NCI-H345 (cell line): ENCODE measurements around the gene FBXO38.
"Not testable (repeated sequence)": the region's sequence is repeated elsewhere in the genome, so short reads cannot be mapped to it uniquely, and the experiment has no call there.

Experiments used
- DNase-seq: peaks from one replicate; lab custom pipeline; 2025; lab: John Stamatoyannopoulos, UW

Gene FBXO38

DNA sequence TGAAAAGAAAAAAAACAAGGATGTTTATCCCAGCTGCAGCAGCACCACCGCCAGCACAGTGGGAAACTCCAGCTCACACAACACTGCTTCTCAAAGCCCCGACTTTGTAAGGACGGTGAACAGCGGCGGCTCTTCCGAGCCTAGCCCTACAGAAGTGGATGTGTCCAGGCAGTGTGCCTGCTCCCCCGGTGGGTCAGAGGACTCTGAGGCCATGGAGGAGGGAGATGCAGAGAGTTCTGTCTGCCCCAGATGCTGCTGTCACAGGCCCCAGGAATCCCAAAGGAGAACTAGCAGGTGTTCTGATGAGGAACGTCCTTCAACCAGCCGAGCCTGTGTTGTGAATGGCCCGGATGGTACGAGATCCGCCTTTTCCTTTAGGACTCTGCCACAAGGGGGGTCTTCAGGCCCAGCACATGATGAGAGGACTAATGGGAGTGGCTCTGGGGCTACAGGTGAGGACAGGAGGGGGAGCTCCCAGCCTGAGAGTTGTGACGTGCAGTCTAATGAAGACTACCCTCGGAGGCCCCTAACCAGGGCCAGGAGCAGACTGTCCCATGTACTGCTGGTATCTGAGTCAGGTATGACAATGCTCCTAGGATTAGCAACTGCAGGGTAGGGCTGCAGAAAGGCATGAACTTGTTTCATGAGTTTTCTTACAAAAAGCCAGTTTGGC, 43.7 kb downstream of the FBXO38 start:
- no peak for DNase-seq

DNA sequence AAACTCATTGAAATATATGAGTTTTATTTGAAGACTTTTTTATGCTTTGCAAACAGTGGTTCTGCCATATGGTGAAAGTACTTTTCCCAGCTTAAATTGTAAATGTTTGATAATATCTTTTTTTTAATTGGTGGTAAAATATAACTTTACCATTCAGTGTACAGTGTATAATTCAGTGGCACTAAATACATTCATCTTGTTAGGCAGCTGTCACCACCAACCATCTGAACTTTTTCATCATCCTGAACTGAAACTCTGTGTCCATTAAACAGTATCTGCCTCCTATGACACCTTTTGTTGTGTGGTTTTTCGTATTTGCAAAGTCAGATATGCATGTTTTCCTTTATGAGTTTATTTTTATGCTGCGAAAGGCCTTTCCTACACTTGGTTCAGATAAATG, 45.1 kb downstream of the FBXO38 start:
- no peak for DNase-seq

DNA sequence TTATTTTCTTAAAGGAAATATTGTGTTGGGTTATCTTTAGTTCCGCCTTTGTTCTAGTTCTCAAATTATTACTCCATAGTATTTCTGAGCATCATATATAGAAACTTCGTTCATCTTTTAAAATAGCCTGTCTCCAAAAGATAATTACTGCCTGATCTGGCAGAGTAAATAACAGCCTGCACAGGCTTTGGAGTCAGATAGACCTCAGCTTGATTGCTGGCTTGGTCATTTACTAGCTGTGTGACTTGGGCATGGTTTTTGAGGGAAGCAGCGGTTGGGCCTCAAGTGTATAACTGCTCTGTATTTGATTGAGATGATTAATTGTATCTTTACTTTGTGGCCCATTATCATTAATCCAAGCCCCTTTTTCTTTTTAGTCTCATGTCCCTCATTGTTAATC, 50.1 kb downstream of the FBXO38 start:
- DNase-seq, result no peak

DNA sequence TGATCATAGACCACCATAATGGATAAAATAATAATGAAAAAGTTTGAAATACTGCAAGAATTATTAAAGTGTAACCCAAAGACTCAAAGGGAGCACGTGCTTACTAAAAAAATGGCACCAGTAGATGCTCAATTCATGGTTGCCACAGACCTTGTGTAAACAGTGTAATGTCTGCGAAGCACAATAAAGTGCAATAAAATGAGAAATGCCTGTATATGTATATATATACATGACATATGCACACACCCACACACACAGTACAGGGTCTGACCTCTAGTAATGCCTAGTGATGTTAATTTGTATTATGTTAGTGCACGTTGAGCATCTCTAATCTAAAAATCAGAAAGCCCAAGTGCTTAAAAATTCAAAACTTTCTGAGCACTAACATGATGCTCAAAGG, 52.3 kb downstream of the FBXO38 start:
- DNase-seq, result no peak

DNA sequence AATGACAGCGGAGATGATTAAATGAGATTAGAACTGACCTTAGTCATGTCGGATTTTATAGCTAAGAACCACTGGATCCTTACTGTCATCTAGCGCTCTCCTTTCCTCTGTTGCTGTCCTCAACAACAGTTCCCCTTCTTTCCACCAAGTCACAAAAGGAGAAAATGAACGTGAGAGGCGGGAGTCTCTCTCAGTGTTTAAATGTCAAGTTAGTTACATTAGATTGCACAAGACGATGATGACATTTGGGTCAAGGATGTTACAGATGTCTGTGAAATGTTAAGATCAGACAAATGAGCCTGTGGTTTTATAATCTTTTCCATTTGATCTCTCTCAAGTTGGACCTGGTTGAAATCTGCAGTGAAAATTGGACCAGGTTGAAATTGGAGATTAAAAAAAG, 53.5 kb downstream of the FBXO38 start:
- DNase-seq, result no peak

DNA sequence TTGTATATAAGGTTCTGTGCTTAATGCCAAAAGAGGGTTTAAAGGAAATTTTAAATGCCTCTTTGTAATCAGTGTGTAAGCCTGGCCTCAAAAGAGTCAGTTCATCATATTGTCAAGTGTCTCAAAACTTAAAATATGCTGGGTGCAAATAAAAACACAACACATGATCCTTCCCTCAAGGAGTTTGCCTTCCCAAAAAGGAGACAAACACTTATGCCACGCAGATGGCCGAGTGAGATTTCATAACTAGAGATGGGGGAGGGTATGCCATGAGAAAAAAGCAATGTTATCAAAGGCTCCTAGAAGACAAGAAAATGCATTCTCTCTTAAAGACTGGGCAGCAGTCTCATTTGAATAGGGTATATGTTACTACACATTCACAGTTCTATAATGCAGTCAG, 55.2 kb downstream of the FBXO38 start:
- no peak for DNase-seq

DNA sequence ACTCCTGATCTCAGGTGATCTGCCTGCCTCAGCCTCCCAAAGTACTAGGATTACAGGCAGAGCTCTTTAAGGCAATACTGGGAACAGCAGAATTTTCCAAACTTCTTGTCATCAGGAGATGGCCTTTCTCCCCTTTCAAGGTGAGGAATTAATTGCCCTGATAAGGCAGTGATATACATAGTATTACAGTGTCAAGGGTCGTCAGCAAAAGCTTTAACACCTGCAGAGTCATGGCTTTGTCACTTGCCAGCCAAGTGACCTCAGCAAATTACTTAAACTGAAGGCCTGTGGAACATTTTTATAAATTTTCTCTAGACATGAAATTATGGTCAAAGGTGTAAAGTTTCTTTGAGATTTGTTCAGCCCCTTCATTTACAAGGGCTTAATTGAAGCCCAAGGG, 59.5 kb downstream of the FBXO38 start:
- DNase-seq, result no peak

DNA sequence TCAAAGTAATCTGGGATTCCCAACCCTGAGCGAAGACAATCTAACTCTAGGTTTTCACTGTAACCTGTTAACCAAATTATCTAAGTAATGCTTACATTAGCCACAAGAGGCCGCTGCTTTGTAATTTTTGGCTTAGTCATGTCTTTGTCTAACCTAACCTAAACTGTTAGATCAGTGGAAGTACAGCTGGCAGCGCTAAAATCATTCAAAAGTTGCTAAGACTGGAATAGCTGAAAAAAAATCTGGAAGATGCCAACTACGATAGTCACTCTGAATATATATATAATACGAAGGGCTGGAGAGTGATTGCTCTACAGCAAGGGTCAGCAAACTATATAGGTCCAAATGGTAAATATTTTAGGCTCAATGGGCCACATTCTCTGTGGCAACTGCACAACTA, 60.2 kb downstream of the FBXO38 start:
- DNase-seq, result peak; percentile 83

DNA sequence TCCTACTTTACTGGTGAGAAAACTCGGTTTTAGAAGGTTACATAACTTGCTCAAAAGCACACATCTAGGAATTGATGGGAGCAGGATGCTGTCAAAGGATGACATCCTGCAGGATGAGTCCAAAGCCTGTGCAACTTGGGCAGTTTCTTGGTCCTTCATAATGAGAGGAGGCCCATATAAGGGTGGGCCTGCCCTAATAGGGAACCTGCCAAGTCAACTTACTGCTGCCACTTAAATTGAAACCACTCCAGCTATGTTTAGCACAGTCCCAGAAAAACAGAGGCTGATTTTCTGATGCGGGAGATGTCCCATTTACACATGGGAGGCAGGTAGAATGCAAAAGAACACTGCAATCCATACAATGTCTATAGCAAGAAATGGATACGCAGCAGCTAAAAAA, 61.8 kb downstream of the FBXO38 start:
- no peak for DNase-seq

DNA sequence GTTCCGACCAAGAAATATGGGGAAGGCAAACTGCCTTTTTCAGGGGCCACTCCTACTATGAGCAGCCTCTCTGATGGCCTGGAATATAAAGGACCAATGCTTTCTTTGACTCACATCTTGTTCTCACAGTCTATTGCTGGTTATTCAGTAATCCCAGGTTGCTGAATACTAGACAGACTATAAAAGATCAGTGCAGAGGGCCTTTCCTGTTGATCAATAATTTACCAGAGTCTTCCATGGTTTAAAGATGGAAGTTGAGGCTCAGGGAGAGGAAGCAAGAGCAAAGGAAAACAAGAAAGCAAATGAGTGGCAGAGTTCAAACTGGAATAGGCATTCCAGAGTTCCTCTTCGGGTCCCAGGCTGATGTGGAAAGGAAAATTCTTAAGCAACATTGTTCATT, 62.9 kb downstream of the FBXO38 start:
- DNase-seq, result no peak

DNA sequence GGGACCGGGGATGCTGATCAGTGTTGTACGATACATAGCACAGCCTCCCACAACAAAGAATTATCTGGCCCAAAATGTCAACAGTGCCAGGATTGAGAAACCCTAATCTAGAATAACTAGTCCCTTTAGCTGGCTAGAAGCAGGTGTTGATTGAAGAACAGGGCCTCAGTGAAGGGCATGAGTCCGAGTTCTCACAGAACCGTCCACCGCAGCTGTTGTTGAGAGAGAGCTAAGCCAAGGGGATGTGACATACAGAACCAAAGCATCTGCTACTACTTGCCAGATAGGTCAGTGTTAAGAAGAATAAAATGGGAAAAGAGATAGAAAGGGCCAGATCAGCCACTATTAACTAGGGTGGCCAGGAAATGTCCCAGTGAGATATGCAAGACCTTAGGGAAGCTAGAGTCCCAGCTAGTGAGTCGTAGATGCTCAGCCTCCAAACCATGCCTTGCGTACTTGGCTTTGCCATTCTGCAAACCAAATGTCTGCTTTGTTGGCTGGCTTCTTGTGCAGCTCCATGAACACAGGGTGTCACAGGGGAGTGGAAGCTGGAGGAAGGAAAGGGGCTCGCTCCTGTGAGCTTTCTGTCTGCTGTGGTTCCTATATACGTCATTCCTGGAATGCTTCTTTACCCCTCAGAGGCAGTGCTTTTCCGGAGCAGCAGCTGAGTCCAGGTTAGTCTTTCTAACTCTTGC, 68.9 kb downstream of the FBXO38 start:
- no peak for DNase-seq

DNA sequence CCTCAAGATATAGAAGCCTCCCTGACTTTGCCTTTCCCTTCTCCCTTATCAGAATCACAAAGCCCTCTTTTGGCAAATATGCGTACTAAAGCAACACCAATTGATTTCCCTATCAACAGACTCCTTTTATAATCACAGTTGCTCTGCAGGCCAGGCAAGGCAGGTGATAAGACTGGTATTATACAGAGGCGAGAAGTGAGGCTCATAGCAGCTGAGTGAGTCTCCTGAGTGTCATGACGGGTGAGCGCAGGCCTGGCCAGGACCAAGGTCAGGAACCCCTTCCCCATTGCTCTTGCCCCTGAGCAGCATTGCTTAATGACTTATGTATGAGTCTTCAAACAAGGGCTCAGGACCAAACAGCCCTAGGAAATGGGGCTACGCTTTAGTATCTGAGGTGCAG, 70.8 kb downstream of the FBXO38 start:
- DNase-seq, result no peak

DNA sequence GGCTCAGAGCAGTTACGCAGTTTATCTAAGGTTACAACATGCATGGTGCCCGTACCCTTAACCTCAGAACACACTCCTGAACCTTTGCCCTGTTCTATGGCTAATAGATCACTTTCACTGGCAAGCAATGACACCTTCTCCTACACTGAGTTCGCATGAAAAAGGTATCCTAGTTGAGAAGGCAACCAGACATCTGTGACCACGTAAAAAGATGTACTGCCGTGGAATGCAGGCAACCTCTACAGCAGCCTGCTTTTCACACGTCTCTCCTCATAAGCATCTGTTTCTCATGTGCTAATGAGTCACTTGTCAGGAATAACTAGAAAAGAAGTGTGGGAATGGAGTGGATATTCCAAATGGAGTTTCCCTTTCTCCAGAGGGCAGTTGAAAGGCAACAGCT, 71.4 kb downstream of the FBXO38 start:
- DNase-seq, result no peak

DNA sequence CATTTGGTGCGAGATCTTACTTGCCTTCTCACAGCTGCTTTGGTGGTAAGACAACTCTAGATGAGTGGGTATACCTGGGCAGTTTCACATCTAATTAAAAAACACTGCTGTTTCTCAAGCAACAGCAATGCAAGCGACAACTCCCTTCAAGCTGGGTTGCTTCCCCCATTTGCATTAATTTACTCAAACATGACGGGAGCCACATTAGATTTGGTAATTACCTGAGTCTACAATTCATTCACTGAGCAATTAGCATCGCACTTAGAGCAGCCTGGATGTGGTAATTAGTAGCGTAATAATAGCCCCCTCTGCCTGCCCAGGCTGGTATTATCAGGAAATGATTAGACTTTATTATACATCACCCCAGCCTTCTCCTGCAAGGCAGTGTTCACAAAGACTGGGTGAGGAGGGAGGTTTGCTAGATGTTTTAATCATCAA, 73.4 kb downstream of the FBXO38 start:
- DNase-seq, result no peak

DNA sequence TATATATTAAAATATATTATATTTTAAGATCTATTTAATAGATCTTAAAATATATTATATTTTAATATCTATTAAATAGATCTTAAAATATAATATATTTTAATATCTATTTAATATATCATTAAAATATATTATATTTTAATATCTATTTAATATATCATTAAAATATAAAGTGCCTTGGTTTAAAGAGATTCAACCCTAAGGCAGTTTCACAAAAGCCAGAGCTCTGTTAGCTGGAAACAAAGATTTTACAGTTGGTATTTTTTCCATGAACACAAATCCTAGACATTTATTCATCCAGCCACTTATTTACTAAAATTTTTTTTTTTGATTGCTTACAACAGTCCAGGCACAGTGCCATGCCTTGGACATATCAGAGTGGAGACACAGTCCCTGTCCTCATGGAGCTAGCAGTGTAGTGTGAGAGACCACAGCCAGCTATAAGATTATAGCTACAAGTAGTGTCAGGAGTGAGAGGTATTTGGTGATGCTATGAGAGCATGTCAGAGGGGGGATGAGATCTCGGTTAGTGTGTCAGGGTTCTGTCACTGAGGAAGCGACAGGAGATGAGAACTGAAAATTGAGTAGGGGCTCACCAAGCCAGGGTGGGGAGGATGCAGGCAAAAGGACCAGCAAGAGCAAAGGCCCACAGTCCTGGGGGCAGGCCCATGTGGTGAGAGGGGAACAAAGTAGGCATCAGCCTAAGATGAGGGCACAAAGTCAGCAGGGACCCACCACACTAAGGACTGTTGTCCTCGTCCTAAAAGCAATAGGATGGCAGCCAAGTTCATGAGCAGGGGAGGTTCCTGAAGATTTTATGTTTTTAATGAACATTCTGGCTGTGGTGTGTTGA, 74.5 kb downstream of the FBXO38 start:
- no peak for DNase-seq

DNA sequence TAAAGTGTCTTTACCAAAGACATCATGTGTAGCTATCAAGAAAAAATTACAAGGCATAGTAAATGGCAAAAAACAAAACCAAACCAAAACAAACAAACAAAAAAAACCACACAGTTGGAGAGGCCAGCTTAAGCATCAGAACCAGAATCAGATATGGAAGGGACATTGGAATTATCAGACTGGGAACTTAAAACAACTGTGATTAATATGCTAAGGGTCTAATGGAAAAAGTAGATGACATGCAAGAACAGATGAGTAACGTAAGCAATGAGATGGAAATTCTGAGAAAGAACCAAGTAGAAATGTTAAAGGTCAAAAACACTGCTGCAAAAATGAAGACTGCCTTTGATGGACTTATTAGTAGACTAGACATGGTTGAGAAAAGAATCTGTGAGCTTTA, 75.9 kb downstream of the FBXO38 start:
- DNase-seq, result no peak

DNA sequence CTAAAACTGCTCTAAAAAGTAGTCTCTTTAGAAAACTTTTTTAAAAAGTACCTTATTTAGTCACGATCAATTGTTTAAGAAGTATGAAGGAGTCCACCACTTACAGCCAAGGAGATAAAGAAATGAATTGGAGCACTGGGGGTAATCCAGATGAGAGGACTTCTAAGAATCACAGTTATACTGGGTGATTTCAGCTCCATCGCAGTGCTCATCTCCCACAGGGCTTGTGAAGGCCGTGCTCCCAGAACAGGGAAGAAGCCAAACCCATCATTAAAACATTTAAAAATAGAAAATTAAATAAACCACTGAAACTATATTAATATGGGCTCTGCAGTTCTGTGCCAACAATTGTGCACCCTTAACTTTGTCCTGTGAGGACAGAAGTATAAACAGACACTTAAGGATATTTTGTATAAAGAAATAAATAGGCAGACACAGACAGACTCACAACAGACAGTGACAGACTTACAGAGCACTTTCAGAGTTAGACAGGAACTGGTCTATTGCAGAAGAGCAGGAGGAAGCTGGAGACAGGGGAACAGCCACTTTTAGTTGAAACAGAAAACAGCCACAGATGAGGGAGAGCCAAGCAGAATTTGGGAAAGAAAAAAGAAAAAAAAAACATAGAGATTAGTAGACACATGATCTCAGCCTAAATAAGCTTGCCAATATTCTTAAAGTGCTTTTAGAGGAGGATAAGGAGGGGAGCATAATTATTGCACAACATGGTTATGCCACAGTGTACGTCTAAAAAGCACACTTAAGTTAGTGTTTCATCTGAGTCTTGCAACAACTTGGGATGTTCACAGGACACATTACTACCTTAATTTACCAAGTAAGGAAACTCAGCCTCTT, 81.8 kb downstream of the FBXO38 start:
- no peak for DNase-seq

DNA sequence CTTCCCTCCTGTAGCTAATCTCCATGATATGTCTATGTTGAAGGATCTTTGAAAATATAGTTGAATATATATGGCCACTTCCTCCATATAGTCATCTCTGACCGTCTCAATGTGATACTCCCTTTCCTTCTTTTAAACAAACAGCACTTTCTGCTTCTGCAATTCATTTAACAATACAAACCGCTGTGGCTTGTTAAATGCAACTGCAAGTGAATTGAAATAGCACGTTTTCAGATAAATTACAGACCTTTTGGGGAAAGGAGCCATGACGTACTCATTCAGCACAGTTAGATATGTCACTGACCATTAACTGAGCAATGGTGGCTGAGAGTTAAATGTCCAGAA, 82.5 kb downstream of the FBXO38 start:
- DNase-seq, result no peak

DNA sequence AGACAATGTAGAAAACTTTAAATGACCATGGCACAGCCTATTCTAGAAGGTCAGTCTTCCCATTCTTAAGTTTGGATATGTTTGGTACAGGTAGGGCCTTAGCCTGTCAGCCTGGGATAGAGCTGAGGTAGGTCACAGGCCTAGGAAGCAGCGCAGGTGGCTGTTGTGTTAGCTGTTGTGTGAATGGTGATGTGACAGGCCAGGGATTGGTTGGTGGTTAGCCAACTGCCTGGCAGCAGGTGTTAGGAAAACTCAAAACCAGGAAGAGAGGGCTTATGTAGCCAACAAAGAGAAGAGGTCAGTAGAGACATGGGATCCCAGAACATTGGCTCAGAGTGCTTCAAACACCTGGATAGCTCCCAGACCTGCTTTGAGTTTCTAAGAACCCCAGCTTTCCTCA, 84.2 kb downstream of the FBXO38 start:
- no peak for DNase-seq

DNA sequence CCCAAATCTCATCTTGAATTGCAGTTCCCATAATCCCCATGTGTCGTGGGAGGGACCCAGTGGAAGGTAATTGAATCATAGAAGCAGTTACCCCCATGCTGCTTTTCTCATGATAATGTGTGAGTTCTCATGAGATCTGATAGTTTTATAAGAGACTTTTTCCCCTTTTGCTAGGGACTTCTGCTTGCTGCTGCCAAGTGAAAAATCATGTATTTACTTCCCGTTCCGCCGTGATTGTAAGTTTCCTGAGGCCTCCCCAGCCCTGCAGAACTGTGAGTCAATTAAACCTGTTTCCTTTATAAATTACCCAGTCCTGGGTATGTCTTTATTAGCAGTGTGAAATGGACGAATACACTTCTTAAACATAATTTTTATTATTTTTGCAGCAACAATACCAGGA, 85.0 kb downstream of the FBXO38 start:
- DNase-seq, result not testable (repeated sequence)

DNA sequence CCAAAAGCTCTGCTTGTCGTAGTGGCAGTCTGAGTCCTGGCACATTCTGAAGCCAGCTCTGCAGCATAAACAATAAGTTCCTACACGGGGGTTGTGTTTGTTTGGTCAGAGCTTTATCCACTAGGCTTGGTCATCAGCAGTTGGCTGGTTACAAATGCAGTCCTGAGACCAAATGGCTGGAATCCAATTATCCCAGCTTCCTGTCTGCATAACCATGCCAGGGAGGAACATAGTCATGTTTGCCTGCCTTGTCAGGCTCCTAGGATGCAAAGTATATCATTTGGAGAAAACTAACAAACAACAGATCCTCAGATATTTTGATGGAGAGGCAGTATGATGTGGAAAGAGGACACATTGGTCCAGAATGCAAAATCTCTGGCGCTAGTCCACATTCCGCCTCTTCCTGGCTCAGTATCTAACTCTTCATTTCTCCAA, 85.8 kb downstream of the FBXO38 start:
- DNase-seq, result no peak

DNA sequence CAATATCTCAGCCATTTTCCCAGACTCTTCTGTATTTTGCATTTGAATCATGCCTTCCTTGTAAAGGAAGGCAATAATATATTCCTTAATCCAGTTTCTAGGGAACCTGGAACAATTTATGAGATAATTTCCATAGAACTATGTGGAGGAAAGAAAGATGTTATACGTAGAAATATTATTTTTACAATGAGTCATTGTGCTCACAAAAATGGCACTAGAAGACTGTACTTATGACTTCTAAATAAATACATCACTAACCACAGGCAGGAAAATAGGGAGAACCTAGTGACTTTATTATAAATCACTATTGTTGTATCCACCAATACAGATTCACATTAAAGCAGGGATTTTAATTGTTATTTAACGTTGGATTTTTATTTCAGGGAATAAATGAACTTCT, 87.6 kb downstream of the FBXO38 start:
- DNase-seq, result no peak
